Epithelial cell of esophagus (primary cell): ENCODE measurements around the gene HLA-F.

ENCODE experiments used
- DNase-seq: peaks from one replicate; pipeline ENCODE4 v3.0.0; 2010; ENCODE audit warnings: low read depth
- H3K4me3 ChIP-seq: 2 replicates; pipeline ENCODE4 v1.5.1; 2011; ENCODE audit warnings: mild to moderate bottlenecking, low read length, control low read depth
- TF ChIP-seq, protein P1 (sequence below): IDR thresholded peaks from 2 replicates; pipeline ENCODE4 v1.5.1; 2011; ENCODE audit warnings: low read depth, mild to moderate bottlenecking, low read length, control low read depth, inconsistent platforms; ENCODE audit not compliant: insufficient read depth; ENCODE audit errors: missing control alignments

HLA-F gene

GRCh38 chr6:29705389-29706231 lies 17.6 kb upstream of the HLA-F start:
- peak; percentile 70 for DNase-seq
- TF ChIP-seq, protein P1, sequence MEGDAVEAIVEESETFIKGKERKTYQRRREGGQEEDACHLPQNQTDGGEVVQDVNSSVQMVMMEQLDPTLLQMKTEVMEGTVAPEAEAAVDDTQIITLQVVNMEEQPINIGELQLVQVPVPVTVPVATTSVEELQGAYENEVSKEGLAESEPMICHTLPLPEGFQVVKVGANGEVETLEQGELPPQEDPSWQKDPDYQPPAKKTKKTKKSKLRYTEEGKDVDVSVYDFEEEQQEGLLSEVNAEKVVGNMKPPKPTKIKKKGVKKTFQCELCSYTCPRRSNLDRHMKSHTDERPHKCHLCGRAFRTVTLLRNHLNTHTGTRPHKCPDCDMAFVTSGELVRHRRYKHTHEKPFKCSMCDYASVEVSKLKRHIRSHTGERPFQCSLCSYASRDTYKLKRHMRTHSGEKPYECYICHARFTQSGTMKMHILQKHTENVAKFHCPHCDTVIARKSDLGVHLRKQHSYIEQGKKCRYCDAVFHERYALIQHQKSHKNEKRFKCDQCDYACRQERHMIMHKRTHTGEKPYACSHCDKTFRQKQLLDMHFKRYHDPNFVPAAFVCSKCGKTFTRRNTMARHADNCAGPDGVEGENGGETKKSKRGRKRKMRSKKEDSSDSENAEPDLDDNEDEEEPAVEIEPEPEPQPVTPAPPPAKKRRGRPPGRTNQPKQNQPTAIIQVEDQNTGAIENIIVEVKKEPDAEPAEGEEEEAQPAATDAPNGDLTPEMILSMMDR: peak; percentile 73
- no peak overlapping the region for H3K4me3 ChIP-seq

- TF ChIP-seq, protein P1: no peak
- no peak for DNase-seq
- no peak overlapping the region for H3K4me3 ChIP-seq
These were observed 14.6 kb upstream of the HLA-F start for GRCh38 chr6:29708432-29709179.

DNA sequence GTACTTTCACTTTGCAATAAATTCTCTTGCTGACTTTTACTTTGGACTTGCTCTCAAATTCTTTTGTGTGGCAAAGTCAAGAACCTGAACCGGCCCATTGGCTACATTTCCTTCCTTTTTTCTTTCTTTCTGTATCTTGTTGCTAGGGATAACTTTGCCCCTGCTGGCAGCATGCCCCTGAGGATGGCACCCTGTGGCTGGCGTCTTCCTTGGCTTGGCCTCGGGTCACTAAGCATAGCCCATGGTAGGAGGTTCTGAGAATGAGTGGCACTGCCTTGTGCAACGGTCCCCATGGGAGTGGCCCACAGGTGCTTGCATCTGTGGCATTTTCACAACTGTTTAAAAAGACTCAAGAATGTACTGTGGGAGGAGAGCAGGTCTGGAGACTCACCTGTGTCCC lies 14.0 kb upstream of the HLA-F start:
- TF ChIP-seq, protein P1: no peak
- no peak for DNase-seq
- H3K4me3 ChIP-seq: no peak overlapping the region

- H3K4me3 ChIP-seq: no peak overlapping the region
- no peak for DNase-seq
- TF ChIP-seq, protein P1: no peak
These were observed 12.8 kb upstream of the HLA-F start for GRCh38 chr6:29710281-29710941.

GRCh38 chr6:29720863-29721262 lies 2.4 kb upstream of the HLA-F start:
- TF ChIP-seq, protein P1: no peak
- no peak overlapping the region for H3K4me3 ChIP-seq
- peak; percentile 18 for DNase-seq

DNA sequence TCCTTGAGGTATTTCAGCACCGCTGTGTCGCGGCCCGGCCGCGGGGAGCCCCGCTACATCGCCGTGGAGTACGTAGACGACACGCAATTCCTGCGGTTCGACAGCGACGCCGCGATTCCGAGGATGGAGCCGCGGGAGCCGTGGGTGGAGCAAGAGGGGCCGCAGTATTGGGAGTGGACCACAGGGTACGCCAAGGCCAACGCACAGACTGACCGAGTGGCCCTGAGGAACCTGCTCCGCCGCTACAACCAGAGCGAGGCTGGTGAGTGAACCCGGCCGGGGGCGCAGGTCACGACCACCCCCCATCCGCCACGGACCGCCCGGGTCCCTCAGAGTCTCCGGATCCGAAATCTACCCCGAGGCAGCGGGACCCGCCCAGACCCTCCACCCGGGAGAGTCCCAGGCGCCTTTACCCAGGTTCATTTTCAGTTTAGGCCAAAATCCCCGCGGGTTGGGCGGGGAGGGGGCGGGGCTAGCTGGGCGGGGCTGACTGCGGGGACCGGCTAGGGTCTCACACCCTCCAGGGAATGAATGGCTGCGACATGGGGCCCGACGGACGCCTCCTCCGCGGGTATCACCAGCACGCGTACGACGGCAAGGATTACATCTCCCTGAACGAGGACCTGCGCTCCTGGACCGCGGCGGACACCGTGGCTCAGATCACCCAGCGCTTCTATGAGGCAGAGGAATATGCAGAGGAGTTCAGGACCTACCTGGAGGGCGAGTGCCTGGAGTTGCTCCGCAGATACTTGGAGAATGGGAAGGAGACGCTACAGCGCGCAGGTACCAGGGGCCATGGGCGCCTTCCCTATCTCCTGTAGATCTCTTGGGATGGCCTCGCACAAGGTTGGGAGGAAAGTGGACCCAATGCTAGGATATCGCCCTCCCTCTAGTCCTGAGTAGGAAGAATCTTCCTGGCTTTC lies 693 bp downstream of the HLA-F start:
- DNase-seq: peak; percentile 6
- H3K4me3 ChIP-seq: peak overlapping the region; percentile 46
- TF ChIP-seq, protein P1: no peak
